Medulla oblongata (tissue), 1 donor: ENCODE results near the gene EDN2.

Source experiments
- DNase-seq: peaks from one replicate; pipeline ENCODE4 v3.0.0-alpha.2; 2015; ENCODE audit errors: extremely low spot score

The EDN2 gene

GRCh38 chr1:41484402-41485241 lies at the start of gene EDN2:
Gene EDN2 (minus strand): TSS chr1:41484683. CDS start chr1:41484601, 82 bp downstream.
- no peak for DNase-seq

GRCh38 chr1:41533731-41534080 lies 49.2 kb upstream of the EDN2 start:
- no peak for DNase-seq

- DNase-seq = no peak
These were observed 48.7 kb upstream of the EDN2 start for GRCh38 chr1:41533016-41533730.

GRCh38 chr1:41532206-41532975 lies 47.9 kb upstream of the EDN2 start:
- DNase-seq = no peak

GRCh38 chr1:41530411-41530810 lies 45.9 kb upstream of the EDN2 start:
- no peak for DNase-seq

- DNase-seq = no peak
These were observed 45.3 kb upstream of the EDN2 start for GRCh38 chr1:41529621-41530395.

GRCh38 chr1:41528726-41529605 lies 44.5 kb upstream of the EDN2 start:
- DNase-seq = no peak

GRCh38 chr1:41528106-41528505 lies 43.6 kb upstream of the EDN2 start:
- no peak for DNase-seq

- DNase-seq = no peak
These were observed 42.6 kb upstream of the EDN2 start for GRCh38 chr1:41526956-41527561.

GRCh38 chr1:41525891-41526587 lies 41.6 kb upstream of the EDN2 start:
- DNase-seq = no peak

GRCh38 chr1:41524676-41525675 lies 40.5 kb upstream of the EDN2 start:
- DNase-seq = no peak

GRCh38 chr1:41523949-41524675 lies 39.6 kb upstream of the EDN2 start:
- DNase-seq = no peak

GRCh38 chr1:41523071-41523470 lies 38.6 kb upstream of the EDN2 start:
- no peak for DNase-seq

- no peak for DNase-seq
These were observed 37.3 kb upstream of the EDN2 start for GRCh38 chr1:41521766-41522165.

GRCh38 chr1:41520951-41521752 lies 36.7 kb upstream of the EDN2 start:
- no peak for DNase-seq

- DNase-seq = no peak
These were observed 35.2 kb upstream of the EDN2 start for GRCh38 chr1:41519667-41520066.

GRCh38 chr1:41518471-41518870 lies 34.0 kb upstream of the EDN2 start:
- DNase-seq = no peak
